ENCODE results near the gene OR8G1.

The OR8G1 gene

GRCh38 chr11:124240621-124241397 is at the start of gene OR8G1:
TSS of gene OR8G1 (plus strand) at chr11:124241095. CDS start at chr11:124249676, 8,581 bp downstream.
- H3K4me3 Mint-ChIP-seq: no peak within 1 kb of the TSS
- ATAC-seq (ENCODE audit: low read depth) (no peak), DNase-seq (ENCODE audit: low spot score in 2 of 2) (no peak)
- peaks cover 3% of the 10 kb centered on the region for H3K9me3 Mint-ChIP-seq
- H3K4me1 Mint-ChIP-seq: no peaks in the 10 kb centered on the region
- H3K36me3 Mint-ChIP-seq: no peaks in the 10 kb centered on the region
- H3K27me3 Mint-ChIP-seq: peaks cover 3% of the 10 kb centered on the region
- no peak within 1 kb of the TSS for H3K27ac Mint-ChIP-seq

- Mint-ChIP-seq H3K4me3 (no peak overlapping the region), H3K4me1 (peaks cover 4% of the 10 kb centered on the region), H3K27me3 (peaks cover 3% of the 10 kb centered on the region), H3K27ac (no peak overlapping the region), H3K36me3 (no peaks in the 10 kb centered on the region), H3K9me3 (no peaks in the 10 kb centered on the region)
- DNase-seq (ENCODE audit: low spot score in 2 of 2): no peak
- peak; percentile 91 for ATAC-seq (ENCODE audit: low read depth)
Observed at GRCh38 chr11:124193221-124194010, 47.5 kb upstream of the OR8G1 start.

GRCh38 chr11:124194293-124195188 is 46.4 kb upstream of the OR8G1 start:
- Mint-ChIP-seq H3K27ac (no peak overlapping the region), H3K4me3 (no peak overlapping the region), H3K4me1 (peaks cover 4% of the 10 kb centered on the region), H3K36me3 (no peaks in the 10 kb centered on the region), H3K9me3 (no peaks in the 10 kb centered on the region), H3K27me3 (peaks cover 5% of the 10 kb centered on the region)
- ATAC-seq (ENCODE audit: low read depth) (no peak), DNase-seq (ENCODE audit: low spot score in 2 of 2) (no peak)

GRCh38 chr11:124195189-124195734 is 45.6 kb upstream of the OR8G1 start:
- Mint-ChIP-seq H3K9me3 (no peaks in the 10 kb centered on the region), H3K36me3 (no peaks in the 10 kb centered on the region), H3K4me1 (peaks cover 4% of the 10 kb centered on the region), H3K27ac (no peak overlapping the region), H3K4me3 (no peak overlapping the region), H3K27me3 (peaks cover 5% of the 10 kb centered on the region)
- peak; percentile 46 for ATAC-seq (ENCODE audit: low read depth)
- DNase-seq (ENCODE audit: low spot score in 2 of 2): no peak

GRCh38 chr11:124197999-124198398 is 42.9 kb upstream of the OR8G1 start:
- Mint-ChIP-seq H3K9me3 (no peaks in the 10 kb centered on the region), H3K4me3 (no peak overlapping the region), H3K27ac (no peak overlapping the region), H3K4me1 (peaks cover 6% of the 10 kb centered on the region), H3K27me3 (peaks cover 3% of the 10 kb centered on the region), H3K36me3 (no peaks in the 10 kb centered on the region)
- ATAC-seq (ENCODE audit: low read depth): no peak
- no peak for DNase-seq (ENCODE audit: low spot score in 2 of 2)

- ATAC-seq (ENCODE audit: low read depth): no peak
- no peak for DNase-seq (ENCODE audit: low spot score in 2 of 2)
- H3K4me1 Mint-ChIP-seq: peaks cover 3% of the 10 kb centered on the region
- peaks cover 3% of the 10 kb centered on the region for H3K27me3 Mint-ChIP-seq
- H3K27ac Mint-ChIP-seq: no peak overlapping the region
- H3K9me3 Mint-ChIP-seq: no peaks in the 10 kb centered on the region
- no peak overlapping the region for H3K4me3 Mint-ChIP-seq
- no peaks in the 10 kb centered on the region for H3K36me3 Mint-ChIP-seq
Observed at GRCh38 chr11:124198897-124199296, 42.0 kb upstream of the OR8G1 start.

- no peak overlapping the region for H3K27ac Mint-ChIP-seq
- peaks cover 2% of the 10 kb centered on the region for H3K4me1 Mint-ChIP-seq
- H3K27me3 Mint-ChIP-seq: peaks cover 3% of the 10 kb centered on the region
- H3K4me3 Mint-ChIP-seq: no peak overlapping the region
- no peaks in the 10 kb centered on the region for H3K36me3 Mint-ChIP-seq
- ATAC-seq (ENCODE audit: low read depth) (no peak), DNase-seq (ENCODE audit: low spot score in 2 of 2) (no peak)
- H3K9me3 Mint-ChIP-seq: no peaks in the 10 kb centered on the region
Observed at GRCh38 chr11:124199702-124200101, 41.2 kb upstream of the OR8G1 start.

- ATAC-seq (ENCODE audit: low read depth): no peak
- peaks cover 2% of the 10 kb centered on the region for H3K4me1 Mint-ChIP-seq
- DNase-seq (ENCODE audit: low spot score in 2 of 2): no peak
- peaks cover 3% of the 10 kb centered on the region for H3K27me3 Mint-ChIP-seq
- no peak overlapping the region for H3K4me3 Mint-ChIP-seq
- no peak overlapping the region for H3K27ac Mint-ChIP-seq
- H3K36me3 Mint-ChIP-seq: no peaks in the 10 kb centered on the region
- no peaks in the 10 kb centered on the region for H3K9me3 Mint-ChIP-seq
Observed at GRCh38 chr11:124200671-124201070, 40.2 kb upstream of the OR8G1 start.

GRCh38 chr11:124202951-124203350 is 37.9 kb upstream of the OR8G1 start:
- no peaks in the 10 kb centered on the region for H3K9me3 Mint-ChIP-seq
- no peak for DNase-seq (ENCODE audit: low spot score in 2 of 2)
- H3K4me3 Mint-ChIP-seq: no peak overlapping the region
- no peak overlapping the region for H3K27ac Mint-ChIP-seq
- no peaks in the 10 kb centered on the region for H3K36me3 Mint-ChIP-seq
- H3K27me3 Mint-ChIP-seq: peaks cover 4% of the 10 kb centered on the region
- H3K4me1 Mint-ChIP-seq: peaks cover 2% of the 10 kb centered on the region
- ATAC-seq (ENCODE audit: low read depth): no peak

GRCh38 chr11:124204008-124204407 is 36.9 kb upstream of the OR8G1 start:
- H3K36me3 Mint-ChIP-seq: no peaks in the 10 kb centered on the region
- H3K27ac Mint-ChIP-seq: no peak overlapping the region
- peaks cover 2% of the 10 kb centered on the region for H3K4me1 Mint-ChIP-seq
- H3K27me3 Mint-ChIP-seq: peaks cover 2% of the 10 kb centered on the region
- no peak overlapping the region for H3K4me3 Mint-ChIP-seq
- H3K9me3 Mint-ChIP-seq: no peaks in the 10 kb centered on the region
- DNase-seq (ENCODE audit: low spot score in 2 of 2) (no peak), ATAC-seq (ENCODE audit: low read depth) (no peak)

- Mint-ChIP-seq H3K36me3 (no peaks in the 10 kb centered on the region), H3K4me3 (no peak overlapping the region), H3K27me3 (peaks cover 2% of the 10 kb centered on the region), H3K9me3 (no peaks in the 10 kb centered on the region), H3K4me1 (peaks cover 2% of the 10 kb centered on the region), H3K27ac (no peak overlapping the region)
- no peak for DNase-seq (ENCODE audit: low spot score in 2 of 2)
- ATAC-seq (ENCODE audit: low read depth): no peak
Observed at GRCh38 chr11:124207102-124207792, 33.6 kb upstream of the OR8G1 start.

GRCh38 chr11:124209824-124210357 is 31.0 kb upstream of the OR8G1 start:
- Mint-ChIP-seq H3K9me3 (no peaks in the 10 kb centered on the region), H3K27ac (no peak overlapping the region), H3K27me3 (peaks cover 4% of the 10 kb centered on the region), H3K4me1 (no peaks in the 10 kb centered on the region), H3K4me3 (no peak overlapping the region), H3K36me3 (no peaks in the 10 kb centered on the region)
- DNase-seq (ENCODE audit: low spot score in 2 of 2): peak in 1 of 2 donors; percentile 2
- ATAC-seq (ENCODE audit: low read depth): no peak

- no peak overlapping the region for H3K27ac Mint-ChIP-seq
- H3K36me3 Mint-ChIP-seq: no peaks in the 10 kb centered on the region
- H3K4me3 Mint-ChIP-seq: no peak overlapping the region
- H3K9me3 Mint-ChIP-seq: no peaks in the 10 kb centered on the region
- H3K4me1 Mint-ChIP-seq: no peaks in the 10 kb centered on the region
- DNase-seq (ENCODE audit: low spot score in 2 of 2) (no peak), ATAC-seq (ENCODE audit: low read depth) (no peak)
- peaks cover 4% of the 10 kb centered on the region for H3K27me3 Mint-ChIP-seq
Observed at GRCh38 chr11:124210421-124210820, 30.5 kb upstream of the OR8G1 start.

Data from memory B cell (primary cell).